OCI-LY3 (cell line): ENCODE data around the gene CPNE8.
"Not testable (repeated sequence)": the region's sequence is repeated elsewhere in the genome, so short reads cannot be mapped to it uniquely, and the experiment has no call there.

Experiments used
- H2AFZ ChIP-seq: fragments of 200-600, 300-600 bp; shearing (Covaris generic); 2 replicates; pipeline ENCODE4 v1.6.0; 2014; ENCODE audit warnings: antibody characterized with exemption, low read depth, low read length
- H3K27ac ChIP-seq: fragments of 200-600, 300-600 bp; sonication (generic); 2 replicates; pipeline ENCODE4 v1.5.1; 2014; ENCODE audit warnings: mild to moderate bottlenecking, low read length, moderate library complexity, mixed read lengths
- H3K27me3 ChIP-seq: fragments of 200-600, 300-600 bp; sonication (generic); 2 replicates; pipeline ENCODE4 v1.6.1; 2014; ENCODE audit warnings: low read depth, low read length, mixed read lengths
- H3K36me3 ChIP-seq: fragments of 200-600, 300-600 bp; sonication (generic); replicated peaks from 2 replicates; pipeline ENCODE3; 2014; ENCODE audit warnings: low read depth, low read length, mixed read lengths
- H3K4me1 ChIP-seq: fragments of 300-600, 200-600 bp; sonication (generic); 2 replicates; pipeline ENCODE4 v1.6.1; 2014; ENCODE audit warnings: low read length, mixed read lengths
- H3K4me2 ChIP-seq: fragments of 200-600, 300-600 bp; sonication (generic); 2 replicates; pipeline ENCODE4 v1.6.1; 2014; ENCODE audit warnings: low read length, mixed read lengths
- H3K4me3 ChIP-seq: fragments of 300-600, 200-600 bp; sonication (generic); 2 replicates; pipeline ENCODE4 v1.5.1; 2014; ENCODE audit warnings: antibody characterized with exemption, mild to moderate bottlenecking, low read length, moderate library complexity
- H3K79me2 ChIP-seq: fragments of 300-600, 200-600 bp; shearing (Covaris generic); 2 replicates; pipeline ENCODE4 v1.6.1; 2014; ENCODE audit warnings: mild to moderate bottlenecking, low read length, mixed read lengths
- H3K9ac ChIP-seq: fragments of 300-600, 200-600 bp; shearing (Covaris generic); 2 replicates; pipeline ENCODE4 v1.6.0; 2014; ENCODE audit warnings: mild to moderate bottlenecking, low read length, moderate library complexity
- H3K9me3 ChIP-seq: fragments of 200-600, 300-600 bp; shearing (Covaris generic); 2 replicates; pipeline ENCODE4 v1.6.1; 2014; ENCODE audit warnings: low read length, mixed read lengths; ENCODE audit not compliant: insufficient read depth
- H4K20me1 ChIP-seq: fragments of 200-600, 300-600 bp; sonication (generic); 2 replicates; pipeline ENCODE4 v1.6.1; 2016; ENCODE audit warnings: low read length, mixed read lengths; ENCODE audit not compliant: insufficient read depth
- CTCF ChIP-seq: fragments of 200-600, 300-600 bp; sonication (generic); IDR thresholded peaks from 2 replicates; pipeline ENCODE4 v1.5.1; 2014; ENCODE audit warnings: antibody characterized with exemption, low read length, low read depth
- EZH2phosphoT487 ChIP-seq: fragments of 200-600 bp; shearing (Covaris generic); IDR thresholded peaks from 2 replicates; pipeline ENCODE4 v1.6.1; 2018; ENCODE audit warnings: antibody characterized with exemption, mixed run types, low read depth

Gene CPNE8

GRCh38 chr12:38745601-38746000 is 159.8 kb downstream of the CPNE8 start:
- Histone ChIP-seq H3K27ac (no peak overlapping the region), H3K9me3 (no peaks in the 10 kb centered on the region), H3K4me3 (no peak overlapping the region), H3K36me3 (no peaks in the 10 kb centered on the region), H4K20me1 (no peaks in the 10 kb centered on the region), H3K4me1 (no peaks in the 10 kb centered on the region), H3K79me2 (no peaks in the 10 kb centered on the region), H3K27me3 (no peaks in the 10 kb centered on the region), H3K9ac (no peak overlapping the region), H3K4me2 (no peak overlapping the region), H2AFZ (no peak overlapping the region)
- TF ChIP-seq EZH2phosphoT487 (no peak), CTCF (no peak)

- H4K20me1 ChIP-seq, result no peaks in the 10 kb centered on the region
- TF ChIP-seq CTCF (no peak), EZH2phosphoT487 (no peak)
- no peak overlapping the region for H3K27ac ChIP-seq
- no peaks in the 10 kb centered on the region for H3K9me3 ChIP-seq
- no peak overlapping the region for H3K4me2 ChIP-seq
- no peak overlapping the region for H2AFZ ChIP-seq
- H3K4me3 ChIP-seq, result no peak overlapping the region
- H3K27me3 ChIP-seq, result no peaks in the 10 kb centered on the region
- H3K79me2 ChIP-seq, result no peaks in the 10 kb centered on the region
- no peak overlapping the region for H3K9ac ChIP-seq
- no peaks in the 10 kb centered on the region for H3K4me1 ChIP-seq
- H3K36me3 ChIP-seq, result no peaks in the 10 kb centered on the region
These were observed 161.3 kb downstream of the CPNE8 start for GRCh38 chr12:38744041-38744440.

GRCh38 chr12:38742496-38742895 is 162.9 kb downstream of the CPNE8 start:
- H3K79me2 ChIP-seq, H4K20me1 ChIP-seq, H3K27ac ChIP-seq, H3K4me1 ChIP-seq, H3K27me3 ChIP-seq, H3K9ac ChIP-seq, H3K4me2 ChIP-seq, H3K4me3 ChIP-seq, H2AFZ ChIP-seq, H3K36me3 ChIP-seq, H3K9me3 ChIP-seq: not testable (repeated sequence)

- Histone ChIP-seq H3K27ac (no peak overlapping the region), H3K9ac (no peak overlapping the region), H3K9me3 (no peaks in the 10 kb centered on the region), H3K4me2 (no peak overlapping the region), H3K4me3 (no peak overlapping the region), H2AFZ (no peak overlapping the region), H3K4me1 (no peaks in the 10 kb centered on the region), H4K20me1 (no peaks in the 10 kb centered on the region), H3K79me2 (no peaks in the 10 kb centered on the region), H3K36me3 (no peaks in the 10 kb centered on the region), H3K27me3 (no peaks in the 10 kb centered on the region)
- no peak for TF ChIP-seq EZH2phosphoT487
These were observed 168.6 kb downstream of the CPNE8 start for GRCh38 chr12:38736821-38737220.

- Histone ChIP-seq H3K4me2 (no peak overlapping the region), H3K79me2 (no peaks in the 10 kb centered on the region), H2AFZ (no peak overlapping the region), H3K9ac (no peak overlapping the region), H4K20me1 (no peaks in the 10 kb centered on the region), H3K4me3 (no peak overlapping the region), H3K27ac (no peak overlapping the region), H3K27me3 (no peaks in the 10 kb centered on the region), H3K9me3 (no peaks in the 10 kb centered on the region), H3K4me1 (no peaks in the 10 kb centered on the region), H3K36me3 (no peaks in the 10 kb centered on the region)
- TF ChIP-seq EZH2phosphoT487, result no peak
- no peak for TF ChIP-seq CTCF
These were observed 172.6 kb downstream of the CPNE8 start for GRCh38 chr12:38732761-38733160.
